HepG2 (cell line): Measurements from ENCODE around the gene CKM. TPM values are rescaled to one million over a fixed set of nuclear protein-coding genes. Genes with fewer than 3 reads are reported as not detected.
A peak's percentile ranks its signal among the peaks of the same experiment; 100 is the strongest.

Experiments
- ATAC-seq: fragments of 200-7000 bp; cut with Tn5 transposase; 3 replicates; pipeline ENCODE4 v1.9.1; 2020; ENCODE audit warnings: mild to moderate bottlenecking, moderate library complexity
- BruUV-seq: library from RNA; stranded (reverse); fragments of 400-500 nt; replicated peaks from 2 replicates; lab custom pipeline; 2021; lab: Mats Ljungman, UMichigan
- CTCF ChIA-PET: fragments of 300-600 bp; formaldehyde crosslinking; extraction: SDS; loops from one replicate; lab custom pipeline; 2021; ENCODE audit warnings: low total read pairs, inconsistent platforms, low intra/inter-chr PET ratio; lab: Yijun Ruan, JAX
- POLR2A ChIA-PET: fragments of 350-600 bp; sonication (Branson Sonifier 250); formaldehyde crosslinking; loops from one replicate; lab custom pipeline; 2020; ENCODE audit warnings: antibody characterized with exemption, inconsistent platforms; lab: Yijun Ruan, JAX
- DNase-seq: peaks from one replicate; pipeline ENCODE4 v3.0.0-alpha.2; 2015; ENCODE audit warnings: low spot score
- FAIRE-seq: peaks from 3 replicates; lab custom pipeline; 2011; peaks lifted over from hg19 to GRCh38; lab: Jason Lieb, UNC
- H2AFZ ChIP-seq: one replicate; pipeline ENCODE4 v1.6.1; 2011; ENCODE audit warnings: low read length, inconsistent platforms
- H3K27ac ChIP-seq: fragments of 300-600 bp; 3 replicates; pipeline ENCODE4 v1.8.0; 2011; ENCODE audit warnings: mixed run types, mild to moderate bottlenecking, mixed read lengths, low read length, inconsistent platforms; ENCODE audit not compliant: insufficient read depth; ENCODE audit errors: extremely low read length
- H3K27me3 ChIP-seq, 2 experiments: fragments of 200-600 bp in 1 of 2; 2 replicates in 1 of 2; 3 replicates in 1 of 2; pipeline versions ENCODE4 v1.6.0 to v1.8.0; 2011; ENCODE audit warnings: low read length in 2 of 2, mild to moderate bottlenecking in 2 of 2, moderate library complexity in 2 of 2, inconsistent platforms in 1 of 2; ENCODE audit not compliant: insufficient read depth in 2 of 2, control insufficient read depth in 1 of 2
- H3K36me3 ChIP-seq, 2 experiments: fragments of 200-600 bp in 1 of 2; replicated peaks in 1 of 2; 2 replicates in 1 of 2; 3 replicates in 1 of 2; pipeline versions ENCODE4 v1.5.1 to v1.8.0; 2011; ENCODE audit warnings: low read length in 2 of 2, inconsistent platforms in 1 of 2; ENCODE audit not compliant: insufficient read depth in 2 of 2, control insufficient read depth in 1 of 2
- H3K4me1 ChIP-seq: 2 replicates; pipeline ENCODE4 v1.5.1; 2012; ENCODE audit warnings: low read length, inconsistent platforms; ENCODE audit not compliant: insufficient read depth
- H3K4me2 ChIP-seq: 2 replicates; pipeline ENCODE4 v1.6.0; 2011; ENCODE audit warnings: low read depth, low read length, inconsistent platforms
- H3K4me3 ChIP-seq, 3 experiments: fragments of 200-600 bp in 1 of 3; sonication (generic), shearing (Covaris generic) in 1 of 3; replicated peaks in 1 of 3; 2 replicates each; pipeline ENCODE4 v1.5.1; 2011 to 2016; ENCODE audit warnings: low read length in 3 of 3, inconsistent platforms in 2 of 3, low read depth in 2 of 3, mild to moderate bottlenecking in 2 of 3, control low read depth in 1 of 3, mixed read lengths in 1 of 3; ENCODE audit not compliant: insufficient read depth in 1 of 3
- H3K79me2 ChIP-seq: one replicate; pipeline ENCODE4 v1.6.1; 2011; ENCODE audit warnings: low read length, inconsistent platforms; ENCODE audit not compliant: insufficient read depth
- H3K9ac ChIP-seq: 2 replicates; pipeline ENCODE4 v1.6.0; 2011; ENCODE audit warnings: mild to moderate bottlenecking, low read depth, low read length, inconsistent platforms; ENCODE audit not compliant: insufficient read depth
- H3K9me3 ChIP-seq: 2 replicates; pipeline ENCODE4 v1.5.1; 2012; ENCODE audit warnings: mild to moderate bottlenecking, low read length
- H4K20me1 ChIP-seq: 2 replicates; pipeline ENCODE4 v1.6.0; 2011; ENCODE audit warnings: inconsistent platforms, mild to moderate bottlenecking, low read length, moderate library complexity; ENCODE audit not compliant: insufficient read depth
- FOXK2 ChIP-seq: fragments of 450-650 bp; IDR thresholded peaks from 2 replicates; pipeline ENCODE4 v1.6.1; 2016
- IKZF1 ChIP-seq: fragments of 450-650 bp; IDR thresholded peaks from 2 replicates; pipeline ENCODE4 v1.7.1; 2016
- NCOA5 ChIP-seq: sonication (generic); formaldehyde crosslinking; IDR thresholded peaks from 2 replicates; pipeline ENCODE4 v1.4.0; 2020; ENCODE audit warnings: missing genetic modification reagents
- NFAT5 ChIP-seq: sonication (generic); formaldehyde crosslinking; IDR thresholded peaks from 2 replicates; pipeline ENCODE4 v1.4.0; 2020; ENCODE audit warnings: missing genetic modification reagents
- NFYB ChIP-seq: sonication (generic); formaldehyde crosslinking; IDR thresholded peaks from 2 replicates; pipeline ENCODE4 v1.4.0; 2020; ENCODE audit warnings: missing genetic modification reagents
- NFYC ChIP-seq: IDR thresholded peaks from 2 replicates; pipeline ENCODE4 v1.6.1; 2016; ENCODE audit warnings: missing genetic modification reagents, missing compliant biosample characterization
- POGZ ChIP-seq: sonication (generic); formaldehyde crosslinking; IDR thresholded peaks from 2 replicates; pipeline ENCODE4 v1.4.0; 2020; ENCODE audit warnings: mild to moderate bottlenecking, missing genetic modification reagents
- SOX13 ChIP-seq, 3 experiments: fragments of 450-650 bp in 1 of 3; sonication (generic) in 1 of 3; formaldehyde crosslinking in 1 of 3; IDR thresholded peaks in 2 of 3; conservative IDR thresholded peaks in 1 of 3; 2 replicates each; pipeline versions ENCODE4 v1.5.0 to v1.6.1; 2016 to 2020; ENCODE audit warnings: antibody characterized with exemption in 1 of 3, mild to moderate bottlenecking in 1 of 3, missing compliant biosample characterization in 1 of 3, missing genetic modification reagents in 1 of 3, moderate library complexity in 1 of 3
- SUZ12 ChIP-seq: fragments of 150-350 bp; IDR thresholded peaks from 2 replicates; pipeline ENCODE4 v1.6.1; 2014; ENCODE audit warnings: low read depth, low read length
- ZNF484 ChIP-seq: sonication (generic); formaldehyde crosslinking; IDR thresholded peaks from 2 replicates; pipeline ENCODE4 v1.5.1; 2020; ENCODE audit warnings: mild to moderate bottlenecking, low read depth, missing genetic modification reagents, borderline replicate concordance
- WGBS: methylation state at CpG from one replicate; pipeline ENCODE4 v1.1.6; 2017; ENCODE audit warnings: low lambda C conversion rate; 5-methylcytosine and 5-hydroxymethylcytosine counted together
- in situ Hi-C: cut with HindIII; loops from 2 replicates; pipeline ENCODE4 v1.10.0; 2017; ENCODE audit warnings: low pct_unique_long_range_greater_than_20kb; ENCODE audit not compliant: extremely low pct_ligation_motif_present
- intact Hi-C: fragments of 100-400 bp; cut with micrococcal nuclease; formaldehyde crosslinking; loops from one replicate; pipeline ENCODE4 v1.10.0; 2022; ENCODE audit not compliant: unreplicated experiment
- polyA plus RNA-seq, 8 experiments: library from polyadenylated mRNA; depleted of rRNA in 3 of 8; stranded (reverse) in 7 of 8; unstranded in 1 of 8; fragments of >200 nt; fragmentation: Illumina TruSeq in 4 of 8; extraction: Trizol in 4 of 8; gene quantifications; 2 replicates each; pipeline versions ENCODE4 v1.2.1 to v1.2.3, GENCODE V29; 2011 to 2016; ENCODE audit warnings: low read depth in 4 of 8, missing spikeins in 1 of 8, mixed read lengths in 1 of 8; ENCODE audit not compliant: insufficient read depth in 1 of 8
- total RNA-seq, 5 experiments: library from RNA; depleted of rRNA; stranded (reverse); fragments of >200 nt; fragmentation: Illumina TruSeq; extraction: Trizol; gene quantifications; 2 replicates each; pipeline ENCODE4 v1.2.3, GENCODE V29; 2016; ENCODE audit warnings: low read depth in 1 of 5

Gene CKM
- total and polyA plus RNA-seq, 2 of the 13 experiments (the other 11 are each of a cell fraction or from before 2014, with no cell fraction given), result 0.54 to 0.80 TPM

GRCh38 chr19:45331411-45331810 lies 8.7 kb upstream of the CKM start:
- DNase-seq (peak; percentile 22), FAIRE-seq (no peak), ATAC-seq (peak; percentile 63)
- POLR2A ChIA-PET, result no interaction called here
- in situ Hi-C loops, result no loop called here
- intact Hi-C loops, result no loop called here
- TF ChIP-seq FOXK2 (no peak), NFYC (CRISPR knock-in tag) (peak; percentile 51), NCOA5 (CRISPR knock-in tag) (no peak), ZNF484 (CRISPR knock-in tag) (no peak), NFAT5 (CRISPR knock-in tag) (no peak), IKZF1 (no peak), POGZ (no peak), SUZ12 (no peak), SOX13 (IDR thresholded peaks at IDR 0.05) (no peak), SOX13 (CRISPR knock-in tag; conservative IDR thresholded peaks at IDR 0.05 in 1 of 2, IDR thresholded peaks at IDR 0.05 in 1 of 2) (no peak), NFYB (peak; percentile 59)
- no peak overlapping the region for H2AFZ ChIP-seq
- CTCF ChIA-PET, result no interaction called here
- WGBS, result no CpG with 5 or more reads among the region's 7 CpGs
- no peaks in the 10 kb centered on the region for H4K20me1 ChIP-seq
- H3K27me3 ChIP-seq, result peaks cover 1 to 8% of the 10 kb centered on the region in 2 experiments; a peak in 2 of 5 replicates
- H3K4me3 ChIP-seq, result no peak overlapping the region
- no TSS peak for BruUV-seq
- no peaks in the 10 kb centered on the region for H3K79me2 ChIP-seq
- H3K4me2 ChIP-seq, result peak overlapping the region; percentile 18; the same call in 1 of the 2 replicates
- no peak overlapping the region for H3K27ac ChIP-seq
- no peaks in the 10 kb centered on the region for H3K36me3 ChIP-seq
- peaks cover 36% of the 10 kb centered on the region for H3K4me1 ChIP-seq
- H3K9me3 ChIP-seq, result no peaks in the 10 kb centered on the region
- H3K9ac ChIP-seq, result no peak overlapping the region
